Endodermal cell (in vitro differentiated cells): Measurements from ENCODE around the gene PLXDC1. TPM values are rescaled to one million over a fixed set of nuclear protein-coding genes. Genes with fewer than 3 reads are reported as not detected.
"Not testable (repeated sequence)": the region's sequence is repeated elsewhere in the genome, so short reads cannot be mapped to it uniquely, and the experiment has no call there.

ENCODE experiments used
- DNase-seq: peaks from one replicate; pipeline ENCODE4 v3.0.0-alpha.2; 2017
- H3K27ac ChIP-seq: 2 replicates; pipeline ENCODE4 v1.5.1; 2013; ENCODE audit warnings: mild to moderate bottlenecking, low read depth, low read length, moderate library complexity
- H3K27me3 ChIP-seq: 2 replicates; pipeline ENCODE4 v1.6.1; 2013; ENCODE audit warnings: mild to moderate bottlenecking, low read length, moderate library complexity; ENCODE audit not compliant: insufficient read depth, control insufficient read depth, poor library complexity, severe bottlenecking
- H3K36me3 ChIP-seq: 2 replicates; pipeline ENCODE4 v1.7.0; 2013; ENCODE audit warnings: mild to moderate bottlenecking, low read length, moderate library complexity; ENCODE audit not compliant: control insufficient read depth, insufficient read depth
- H3K4me1 ChIP-seq: one replicate; pipeline ENCODE4 v1.7.0; 2013; ENCODE audit warnings: low read length; ENCODE audit not compliant: control insufficient read depth, insufficient read depth
- H3K4me3 ChIP-seq: 2 replicates; pipeline ENCODE4 v1.5.1; 2013; ENCODE audit warnings: mild to moderate bottlenecking, low read length, moderate library complexity
- H3K9ac ChIP-seq: 2 replicates; pipeline ENCODE4 v1.6.1; 2013; ENCODE audit warnings: mild to moderate bottlenecking, low read length, moderate library complexity; ENCODE audit not compliant: poor library complexity, severe bottlenecking; ENCODE audit errors: extremely low read depth
- H3K9me3 ChIP-seq: 2 replicates; pipeline ENCODE4 v1.6.1; 2013; ENCODE audit warnings: mild to moderate bottlenecking, low read length, moderate library complexity; ENCODE audit not compliant: control insufficient read depth
- H3K27ac Mint-ChIP-seq: 2 replicates; pipeline ENCODE4 v1.8.0; 2020; ENCODE audit warnings: mixed read lengths
- H3K27me3 Mint-ChIP-seq: 2 replicates; pipeline ENCODE4 v1.8.0; 2021; ENCODE audit warnings: mild to moderate bottlenecking, mixed read lengths; ENCODE audit not compliant: insufficient read depth
- H3K36me3 Mint-ChIP-seq: 2 replicates; pipeline ENCODE4 v1.8.0; 2020; ENCODE audit warnings: low read depth, mixed read lengths
- H3K4me1 Mint-ChIP-seq: 2 replicates; pipeline ENCODE4 v1.8.0; 2020; ENCODE audit warnings: mixed read lengths
- H3K4me3 Mint-ChIP-seq: 2 replicates; pipeline ENCODE4 v1.8.0; 2020; ENCODE audit warnings: mild to moderate bottlenecking, moderate library complexity, mixed read lengths
- H3K9me3 Mint-ChIP-seq: 2 replicates; pipeline ENCODE4 v1.8.0; 2020; ENCODE audit warnings: mild to moderate bottlenecking, mixed read lengths
- WGBS, 2 experiments: methylation state at CpG; one replicate each; pipeline versions ENCODE4 v1.1.5 to v1.1.7; 2013; ENCODE audit warnings: missing lambda C conversion rate in 2 of 2, mixed read lengths in 1 of 2; ENCODE audit not compliant: insufficient coverage in 1 of 2, insufficient read length in 1 of 2; 5-methylcytosine and 5-hydroxymethylcytosine counted together
- total RNA-seq, 2 donors: library from RNA; stranded (reverse); fragmentation: NEBNext Ultra II Directional in 1 of 2; extraction: Animal tissue kit (Norgen Biotek cat#: 25700) in 1 of 2; gene quantifications; 2 replicates in 1 of 2; 3 replicates in 1 of 2; pipeline ENCODE4 v1.2.1, GENCODE V29; 2021
- TF ChIP-seq, protein P1 (sequence below): fragments of 200-600 bp; sonication (generic); conservative IDR thresholded peaks from 2 replicates; pipeline ENCODE4 v1.5.0; 2021; ENCODE audit warnings: antibody characterized with exemption, mild to moderate bottlenecking

Gene PLXDC1
- total RNA-seq, 2 donors from 2014 or later: 9.0 TPM

DNA sequence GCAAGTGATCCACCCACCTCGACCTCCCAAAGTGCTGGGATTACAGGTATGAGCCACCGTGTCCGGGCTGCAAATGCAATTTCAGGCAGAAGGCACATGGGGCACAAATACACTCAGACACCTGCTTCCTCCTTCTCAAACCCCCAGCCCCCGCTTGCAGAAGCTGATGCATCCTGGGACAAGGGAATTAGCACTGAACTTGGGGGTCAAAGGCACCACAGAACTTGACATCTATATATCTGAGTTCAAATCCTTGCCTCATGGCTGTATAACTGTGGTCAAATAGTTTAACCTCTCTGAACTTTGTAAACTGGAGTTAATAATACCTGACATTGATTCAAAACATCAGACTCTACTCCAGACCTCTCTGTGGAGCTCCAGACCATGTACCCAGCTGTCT is 18.7 kb upstream of the PLXDC1 start:
- H3K4me3 Mint-ChIP-seq: no peak overlapping the region
- H3K9ac ChIP-seq: no peak overlapping the region
- peaks cover 20% of the 10 kb centered on the region for H3K27me3 ChIP-seq
- TF ChIP-seq, protein P1, sequence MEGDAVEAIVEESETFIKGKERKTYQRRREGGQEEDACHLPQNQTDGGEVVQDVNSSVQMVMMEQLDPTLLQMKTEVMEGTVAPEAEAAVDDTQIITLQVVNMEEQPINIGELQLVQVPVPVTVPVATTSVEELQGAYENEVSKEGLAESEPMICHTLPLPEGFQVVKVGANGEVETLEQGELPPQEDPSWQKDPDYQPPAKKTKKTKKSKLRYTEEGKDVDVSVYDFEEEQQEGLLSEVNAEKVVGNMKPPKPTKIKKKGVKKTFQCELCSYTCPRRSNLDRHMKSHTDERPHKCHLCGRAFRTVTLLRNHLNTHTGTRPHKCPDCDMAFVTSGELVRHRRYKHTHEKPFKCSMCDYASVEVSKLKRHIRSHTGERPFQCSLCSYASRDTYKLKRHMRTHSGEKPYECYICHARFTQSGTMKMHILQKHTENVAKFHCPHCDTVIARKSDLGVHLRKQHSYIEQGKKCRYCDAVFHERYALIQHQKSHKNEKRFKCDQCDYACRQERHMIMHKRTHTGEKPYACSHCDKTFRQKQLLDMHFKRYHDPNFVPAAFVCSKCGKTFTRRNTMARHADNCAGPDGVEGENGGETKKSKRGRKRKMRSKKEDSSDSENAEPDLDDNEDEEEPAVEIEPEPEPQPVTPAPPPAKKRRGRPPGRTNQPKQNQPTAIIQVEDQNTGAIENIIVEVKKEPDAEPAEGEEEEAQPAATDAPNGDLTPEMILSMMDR: no peak
- H3K27me3 Mint-ChIP-seq: peaks cover 35% of the 10 kb centered on the region
- no peaks in the 10 kb centered on the region for H3K36me3 ChIP-seq
- DNase-seq: no peak
- no peaks in the 10 kb centered on the region for H3K9me3 ChIP-seq
- peaks cover 7% of the 10 kb centered on the region for H3K9me3 Mint-ChIP-seq
- H3K4me1 ChIP-seq: no peaks in the 10 kb centered on the region
- no peak overlapping the region for H3K27ac ChIP-seq
- peaks cover 1% of the 10 kb centered on the region for H3K36me3 Mint-ChIP-seq
- peaks cover 14% of the 10 kb centered on the region for H3K4me1 Mint-ChIP-seq
- no peak overlapping the region for H3K4me3 ChIP-seq
- WGBS, 2 experiments: 93 to 95% methylated on average over 4 of the region's 4 CpGs
- no peak overlapping the region for H3K27ac Mint-ChIP-seq

DNA sequence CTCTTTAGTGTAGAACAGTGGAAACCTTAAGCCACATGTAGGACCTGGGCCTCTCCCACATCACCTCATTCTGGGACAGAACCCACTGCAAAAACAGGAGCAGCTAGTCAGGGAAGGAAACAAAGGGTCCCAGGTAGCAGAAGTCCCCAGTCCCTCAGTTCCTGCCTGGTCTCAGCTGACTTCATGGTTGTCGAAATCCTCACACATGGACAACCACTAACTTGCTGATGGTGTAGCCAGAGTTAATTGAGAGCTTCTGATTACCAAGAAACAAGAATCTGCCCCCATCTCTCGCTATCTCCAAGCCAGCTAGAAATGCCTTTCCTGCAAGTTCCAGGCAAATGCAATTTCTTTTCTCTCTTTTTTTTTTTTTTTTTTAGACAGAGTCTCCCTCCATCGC is 18.1 kb upstream of the PLXDC1 start:
- Histone ChIP-seq H3K9me3 (no peaks in the 10 kb centered on the region), H3K27ac (no peak overlapping the region), H3K27me3 (peaks cover 24% of the 10 kb centered on the region), H3K36me3 (no peaks in the 10 kb centered on the region), H3K4me3 (no peak overlapping the region), H3K4me1 (no peaks in the 10 kb centered on the region), H3K9ac (no peak overlapping the region)
- Mint-ChIP-seq H3K4me3 (no peak overlapping the region), H3K27ac (no peak overlapping the region), H3K9me3 (peaks cover 7% of the 10 kb centered on the region), H3K36me3 (no peaks in the 10 kb centered on the region), H3K27me3 (peaks cover 40% of the 10 kb centered on the region), H3K4me1 (peaks cover 10% of the 10 kb centered on the region)
- WGBS, 2 experiments: 95 to 99% methylated on average over 2 to 3 of the region's 3 CpGs
- no peak for DNase-seq
- TF ChIP-seq, protein P1: no peak

- WGBS, 2 experiments: 95 to 97% methylated on average over 14 of the region's 14 CpGs
- no peaks in the 10 kb centered on the region for H3K36me3 ChIP-seq
- no peaks in the 10 kb centered on the region for H3K36me3 Mint-ChIP-seq
- DNase-seq: no peak
- no peak overlapping the region for H3K27ac Mint-ChIP-seq
- peaks cover 42% of the 10 kb centered on the region for H3K27me3 Mint-ChIP-seq
- TF ChIP-seq, protein P1: no peak
- no peak overlapping the region for H3K27ac ChIP-seq
- H3K9me3 Mint-ChIP-seq: peaks cover 7% of the 10 kb centered on the region
- H3K4me1 Mint-ChIP-seq: peaks cover 10% of the 10 kb centered on the region
- H3K9me3 ChIP-seq: no peaks in the 10 kb centered on the region
- H3K4me3 Mint-ChIP-seq: no peak overlapping the region
- H3K4me1 ChIP-seq: no peaks in the 10 kb centered on the region
- H3K4me3 ChIP-seq: no peak overlapping the region
- H3K27me3 ChIP-seq: peaks cover 24% of the 10 kb centered on the region
- no peak overlapping the region for H3K9ac ChIP-seq
Measured at GRCh38 chr17:39169101-39169500, 17.7 kb upstream of the PLXDC1 start.

GRCh38 chr17:39168503-39168902 is 17.1 kb upstream of the PLXDC1 start:
- H3K4me3 Mint-ChIP-seq: not testable (repeated sequence)

More at GRCh38 chr17:39168503-39168902, 17.1 kb upstream of the PLXDC1 start:
- not testable (repeated sequence) for H3K9me3 ChIP-seq, H3K4me1 ChIP-seq, H3K36me3 Mint-ChIP-seq, H3K9ac ChIP-seq, H3K36me3 ChIP-seq, H3K4me3 ChIP-seq, H3K9me3 Mint-ChIP-seq, H3K27ac Mint-ChIP-seq, H3K27ac ChIP-seq, DNase-seq
- Mint-ChIP-seq H3K4me1 (peaks cover 10% of the 10 kb centered on the region), H3K27me3 (peaks cover 45% of the 10 kb centered on the region)
- peaks cover 24% of the 10 kb centered on the region for H3K27me3 ChIP-seq
- 97 to 98% methylated on average over 10 of the region's 10 CpGs for WGBS, 2 experiments
